ENCODE data around the gene ARID3B. TPM values are rescaled to one million over a fixed set of nuclear protein-coding genes. Genes with fewer than 3 reads are reported as not detected.

The ARID3B gene
- total and polyA plus RNA-seq, 2 of the 13 experiments (the other 11 are each of a cell fraction or from before 2014, with no cell fraction given), result 5.3 to 12.8 TPM

- TF ChIP-seq ZNF18 (CRISPR knock-in tag; IDR thresholded peaks at IDR 0.05; ENCODE audit: insufficient replicate concordance), result no peak
- no peak for TF ChIP-seq SRF (IDR thresholded peaks at IDR 0.05; ENCODE audit: low read depth, low read length)
- TF ChIP-seq REPIN1 (CRISPR knock-in tag; IDR thresholded peaks at IDR 0.05; ENCODE audit: borderline replicate concordance, low read depth), result peak; percentile 24; the same call in 1 of the 2 replicates
- no peak for TF ChIP-seq MEIS2 (CRISPR knock-in tag; IDR thresholded peaks at IDR 0.05)
- TF ChIP-seq ZNF234 (CRISPR knock-in tag; conservative IDR thresholded peaks at IDR 0.05), result no peak
- TF ChIP-seq ZIK1 (CRISPR knock-in tag; IDR thresholded peaks at IDR 0.05; ENCODE audit: borderline replicate concordance, low read depth), result no peak; the same call in 1 of the 2 replicates
- TF ChIP-seq LBX2 (CRISPR knock-in tag; IDR thresholded peaks at IDR 0.05; ENCODE audit: borderline replicate concordance), result no peak
- TF ChIP-seq NFE2 (CRISPR knock-in tag; IDR thresholded peaks at IDR 0.05), result no peak
- TF ChIP-seq ARNT2 (CRISPR knock-in tag; IDR thresholded peaks at IDR 0.05; ENCODE audit: low read depth), result peak; percentile 25; the same call in 1 of the 2 replicates
- no peak for TF ChIP-seq PITX1 (CRISPR knock-in tag; IDR thresholded peaks at IDR 0.05)
- no peak for TF ChIP-seq NCOA5 (CRISPR knock-in tag; IDR thresholded peaks at IDR 0.05)
- TF ChIP-seq, protein P1, sequence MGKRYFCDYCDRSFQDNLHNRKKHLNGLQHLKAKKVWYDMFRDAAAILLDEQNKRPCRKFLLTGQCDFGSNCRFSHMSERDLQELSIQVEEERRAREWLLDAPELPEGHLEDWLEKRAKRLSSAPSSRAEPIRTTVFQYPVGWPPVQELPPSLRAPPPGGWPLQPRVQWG (CRISPR knock-in tag; IDR thresholded peaks at IDR 0.05; ENCODE audit: borderline replicate concordance, low read depth), result no peak
- no peak for TF ChIP-seq ZKSCAN8 (CRISPR knock-in tag; IDR thresholded peaks at IDR 0.05; ENCODE audit: borderline replicate concordance)
- peak; percentile 52 to 64; a peak in 2 of 4 replicates for TF ChIP-seq NR2F1 (CRISPR knock-in tag; IDR thresholded peaks at IDR 0.05)
- 0 out of 2 replicates have a peak, but pooled peaks have one; percentile 49 for TF ChIP-seq ZNF33B (CRISPR knock-in tag; IDR thresholded peaks at IDR 0.05)
- no peak for TF ChIP-seq AHDC1 (CRISPR knock-in tag; IDR thresholded peaks at IDR 0.05; ENCODE audit: borderline replicate concordance)
- no peak for TF ChIP-seq HOXD1 (CRISPR knock-in tag; IDR thresholded peaks at IDR 0.05)
- TF ChIP-seq ZNF256 (CRISPR knock-in tag; conservative IDR thresholded peaks at IDR 0.05), result no peak
- no peak for TF ChIP-seq ZNF564 (CRISPR knock-in tag; IDR thresholded peaks at IDR 0.05)
- no peak for TF ChIP-seq ZNF124 (CRISPR knock-in tag; IDR thresholded peaks at IDR 0.05)
- no peak; the same call in 1 of the 2 replicates for TF ChIP-seq KDM6A (CRISPR knock-in tag; IDR thresholded peaks at IDR 0.05; ENCODE audit: low read depth)
Measured at GRCh38 chr15:74598126-74598842, 57.3 kb downstream of the ARID3B start (continued).

Measured in HepG2 (cell line).